Measurements from ENCODE around the gene TEX19. TPM values are rescaled to one million over a fixed set of nuclear protein-coding genes. Genes with fewer than 3 reads are reported as not detected.

Gene TEX19
- total RNA-seq, 1 donor from 2014 or later, result not detected

DNA sequence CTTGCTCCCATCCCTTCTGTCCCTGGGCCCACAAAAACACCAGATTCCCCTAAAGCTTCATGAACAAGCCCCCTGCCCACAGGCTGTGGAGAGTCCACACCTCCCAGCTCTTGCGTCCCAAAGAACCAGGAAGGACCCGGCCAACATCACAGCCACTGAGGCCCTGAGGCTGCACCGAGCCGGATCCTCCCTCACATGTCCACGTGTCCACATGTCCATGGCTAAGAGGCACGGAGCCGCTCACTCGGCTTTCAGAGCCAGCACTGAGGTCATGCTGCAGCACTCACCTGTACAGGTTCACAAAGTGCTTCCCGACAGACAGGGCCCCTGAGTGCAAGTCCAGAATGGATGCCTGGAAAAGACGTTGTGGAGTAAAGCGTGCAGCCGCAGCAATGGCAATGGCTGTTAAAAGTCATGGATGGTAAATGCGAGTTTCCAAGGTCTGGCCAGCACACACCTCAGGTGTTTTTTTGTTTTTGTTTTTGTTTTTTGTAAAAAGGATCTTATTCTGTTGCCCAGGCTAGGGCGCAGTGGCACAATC, 47.2 kb downstream of the TEX19 start:
- Mint-ChIP-seq H3K27ac (no peak overlapping the region), H3K9me3 (no peaks in the 10 kb centered on the region), H3K36me3 (ENCODE audit: low read depth) (peaks cover 48% of the 10 kb centered on the region), H3K4me1 (peaks cover 16% of the 10 kb centered on the region), H3K4me3 (no peak overlapping the region), H3K27me3 (no peaks in the 10 kb centered on the region)
- DNase-seq, result no peak
- CTCF ChIA-PET, result no interaction called here
- ATAC-seq (ENCODE audit: low read depth), result no peak
- POLR2A ChIA-PET, result no interaction called here
- TF ChIP-seq, protein P1, sequence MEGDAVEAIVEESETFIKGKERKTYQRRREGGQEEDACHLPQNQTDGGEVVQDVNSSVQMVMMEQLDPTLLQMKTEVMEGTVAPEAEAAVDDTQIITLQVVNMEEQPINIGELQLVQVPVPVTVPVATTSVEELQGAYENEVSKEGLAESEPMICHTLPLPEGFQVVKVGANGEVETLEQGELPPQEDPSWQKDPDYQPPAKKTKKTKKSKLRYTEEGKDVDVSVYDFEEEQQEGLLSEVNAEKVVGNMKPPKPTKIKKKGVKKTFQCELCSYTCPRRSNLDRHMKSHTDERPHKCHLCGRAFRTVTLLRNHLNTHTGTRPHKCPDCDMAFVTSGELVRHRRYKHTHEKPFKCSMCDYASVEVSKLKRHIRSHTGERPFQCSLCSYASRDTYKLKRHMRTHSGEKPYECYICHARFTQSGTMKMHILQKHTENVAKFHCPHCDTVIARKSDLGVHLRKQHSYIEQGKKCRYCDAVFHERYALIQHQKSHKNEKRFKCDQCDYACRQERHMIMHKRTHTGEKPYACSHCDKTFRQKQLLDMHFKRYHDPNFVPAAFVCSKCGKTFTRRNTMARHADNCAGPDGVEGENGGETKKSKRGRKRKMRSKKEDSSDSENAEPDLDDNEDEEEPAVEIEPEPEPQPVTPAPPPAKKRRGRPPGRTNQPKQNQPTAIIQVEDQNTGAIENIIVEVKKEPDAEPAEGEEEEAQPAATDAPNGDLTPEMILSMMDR (IDR thresholded peaks at IDR 0.05), result no peak
- intact Hi-C loops (cut with micrococcal nuclease), result no loop called here

DNA sequence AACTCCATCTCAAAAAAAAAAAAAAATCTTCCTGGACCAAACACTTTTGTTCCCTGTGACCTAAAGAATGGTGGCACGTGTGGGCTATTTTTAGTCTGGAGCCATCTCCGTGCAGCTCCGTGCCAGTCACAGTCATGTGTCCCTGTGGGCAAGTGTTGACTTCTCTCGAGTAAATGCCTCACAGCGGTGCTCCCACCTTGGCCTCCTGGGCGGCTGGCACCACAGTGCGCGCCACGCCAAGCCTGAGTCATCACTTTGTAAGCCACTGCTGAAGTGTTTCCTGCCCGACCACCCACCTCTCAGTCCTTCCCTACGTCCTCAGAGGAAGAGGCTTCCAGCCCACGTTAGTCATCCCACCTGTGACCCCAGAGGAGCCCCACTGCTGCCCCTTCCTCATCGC, 48.2 kb downstream of the TEX19 start:
- no peaks in the 10 kb centered on the region for H3K27me3 Mint-ChIP-seq
- H3K36me3 Mint-ChIP-seq (ENCODE audit: low read depth), result peaks cover 47% of the 10 kb centered on the region
- no peak for ATAC-seq (ENCODE audit: low read depth)
- no peaks in the 10 kb centered on the region for H3K9me3 Mint-ChIP-seq
- intact Hi-C loops (cut with micrococcal nuclease), result no loop called here
- H3K27ac Mint-ChIP-seq, result no peak overlapping the region
- POLR2A ChIA-PET, result no interaction called here
- CTCF ChIA-PET, result no interaction called here
- TF ChIP-seq, protein P1 (IDR thresholded peaks at IDR 0.05), result no peak
- H3K4me3 Mint-ChIP-seq, result no peak overlapping the region
- no peak for DNase-seq
- H3K4me1 Mint-ChIP-seq, result peaks cover 14% of the 10 kb centered on the region

DNA sequence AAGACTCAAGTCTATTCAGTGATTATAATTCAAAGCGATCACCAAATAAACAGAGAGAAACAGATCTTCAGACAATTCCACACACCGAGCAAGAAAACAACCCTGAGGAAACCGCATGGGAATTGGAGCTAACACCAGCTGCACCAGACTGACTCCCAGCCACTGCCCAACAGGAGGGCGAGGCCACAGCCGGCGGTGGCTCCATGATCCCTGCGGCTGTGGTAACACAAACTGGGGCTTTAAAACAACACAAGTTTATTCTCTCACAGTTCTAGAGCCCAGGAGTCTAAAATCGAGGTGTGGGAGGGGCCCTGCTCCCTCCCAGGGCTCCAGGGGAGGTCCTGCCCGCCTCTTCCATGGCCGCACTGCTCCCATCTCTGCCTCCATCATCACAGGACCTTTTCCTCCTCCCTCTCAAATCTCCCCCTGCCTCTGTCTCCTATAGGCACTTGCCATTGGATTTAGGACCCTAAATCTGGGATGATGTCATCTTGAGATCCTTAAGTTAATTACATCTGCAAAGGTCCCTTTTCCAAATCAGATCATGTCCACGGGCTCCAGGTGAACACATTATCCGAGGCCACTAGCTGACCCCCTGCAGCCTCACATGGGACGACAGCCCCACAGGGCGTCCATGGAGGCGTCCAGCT, 49.4 kb downstream of the TEX19 start:
- no peaks in the 10 kb centered on the region for H3K27me3 Mint-ChIP-seq
- no peak for ATAC-seq (ENCODE audit: low read depth)
- intact Hi-C loops (cut with micrococcal nuclease), result no loop called here
- ChIA-PET POLR2A (no interaction called here), CTCF (no interaction called here)
- no peaks in the 10 kb centered on the region for H3K9me3 Mint-ChIP-seq
- DNase-seq, result no peak
- H3K4me3 Mint-ChIP-seq, result no peak overlapping the region
- peaks cover 15% of the 10 kb centered on the region for H3K4me1 Mint-ChIP-seq
- H3K27ac Mint-ChIP-seq, result no peak overlapping the region
- H3K36me3 Mint-ChIP-seq (ENCODE audit: low read depth), result peaks cover 44% of the 10 kb centered on the region
- TF ChIP-seq, protein P1 (IDR thresholded peaks at IDR 0.05), result no peak

DNA sequence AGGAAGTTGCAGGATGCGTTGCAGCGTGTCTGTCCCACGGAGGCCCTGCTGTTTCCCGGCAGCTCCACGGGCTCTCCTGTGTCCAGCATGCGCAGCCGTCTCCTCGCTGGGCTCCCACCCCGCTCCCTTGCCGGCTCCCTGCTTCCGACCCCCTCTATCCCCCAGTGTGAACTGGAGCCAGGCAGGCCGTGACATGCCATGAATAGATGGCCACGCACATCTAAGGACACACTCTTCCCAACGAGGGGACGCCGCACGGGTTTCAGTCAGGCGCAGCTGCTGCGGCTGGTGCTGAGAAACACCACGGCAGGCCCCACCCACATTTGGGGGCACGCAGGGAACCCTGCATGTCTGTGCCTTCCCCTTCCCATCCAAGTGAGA, 49.9 kb downstream of the TEX19 start:
- H3K27ac Mint-ChIP-seq, result no peak overlapping the region
- POLR2A ChIA-PET, result no interaction called here
- H3K4me3 Mint-ChIP-seq, result no peak overlapping the region
- H3K36me3 Mint-ChIP-seq (ENCODE audit: low read depth), result peaks cover 39% of the 10 kb centered on the region
- no peak for DNase-seq
- TF ChIP-seq, protein P1 (IDR thresholded peaks at IDR 0.05), result no peak
- peaks cover 15% of the 10 kb centered on the region for H3K4me1 Mint-ChIP-seq
- no peaks in the 10 kb centered on the region for H3K9me3 Mint-ChIP-seq
- H3K27me3 Mint-ChIP-seq, result no peaks in the 10 kb centered on the region
- intact Hi-C loops (cut with micrococcal nuclease), result no loop called here
- no peak for ATAC-seq (ENCODE audit: low read depth)
- CTCF ChIA-PET, result interaction anchor here (0.5 kb wide), 1 partner anchor 16 kb away, joined by 4 read pairs; no protein-coding TSS in a partner anchor

DNA sequence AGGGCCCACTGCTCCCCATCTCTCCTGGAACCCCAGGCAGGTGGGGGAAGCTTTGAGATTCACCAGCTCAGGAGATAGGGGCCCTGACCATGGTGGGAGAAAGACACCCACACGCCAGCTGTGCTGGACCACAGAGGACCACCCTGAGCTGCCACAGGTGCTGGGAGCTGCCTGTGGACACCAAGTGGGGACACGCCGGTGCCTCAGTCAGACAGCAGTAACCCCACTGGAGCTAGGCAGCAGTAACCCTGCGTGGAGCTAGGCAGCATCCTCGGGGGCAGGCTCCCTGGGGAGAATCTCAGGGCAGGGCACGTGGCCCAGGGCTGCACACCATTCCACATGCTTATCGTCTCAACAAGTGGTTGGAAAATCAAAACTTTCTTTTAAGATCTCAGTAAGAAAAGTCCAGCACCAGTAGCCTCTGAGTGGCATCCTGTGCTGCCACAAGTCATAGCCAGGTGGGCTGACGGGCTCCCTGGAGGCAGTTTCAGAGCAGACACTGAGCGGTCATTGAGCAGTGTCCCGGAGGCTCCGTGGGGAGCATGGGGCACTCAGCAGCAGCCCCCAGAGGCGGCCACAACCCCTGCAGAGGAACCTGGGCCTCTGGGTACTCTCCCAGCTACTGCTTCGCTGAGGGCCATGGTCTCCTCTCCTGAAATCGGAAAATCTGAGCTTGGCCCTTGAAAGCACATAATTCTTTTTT, 51.1 kb downstream of the TEX19 start:
- Mint-ChIP-seq H3K4me1 (peaks cover 25% of the 10 kb centered on the region), H3K27ac (no peak overlapping the region), H3K36me3 (ENCODE audit: low read depth) (peaks cover 41% of the 10 kb centered on the region), H3K4me3 (no peak overlapping the region), H3K9me3 (no peaks in the 10 kb centered on the region), H3K27me3 (no peaks in the 10 kb centered on the region)
- intact Hi-C loops (cut with micrococcal nuclease), result no loop called here
- DNase-seq (no peak), ATAC-seq (ENCODE audit: low read depth) (no peak)
- ChIA-PET POLR2A (interaction anchor here (0.5 kb wide), 1 partner anchor 537 kb away, joined by 17 read pairs; no protein-coding TSS in a partner anchor), CTCF (no interaction called here)
- TF ChIP-seq, protein P1 (IDR thresholded peaks at IDR 0.05), result no peak
